Measurements from ENCODE around the gene JHY. TPM values are rescaled to one million over a fixed set of nuclear protein-coding genes. Genes with fewer than 3 reads are reported as not detected.

The JHY gene
- total RNA-seq, 1 donor from 2014 or later = 1.6 TPM

Other genes with a start within 250 kb of the JHY start
- gene UBASH3B, start 227.0 kb upstream of the JHY start, total RNA-seq = 13.9 TPM
- not detected for gene CRTAM, start 44.3 kb upstream of the JHY start, total RNA-seq
- gene BSX, start 99.1 kb downstream of the JHY start, total RNA-seq = not detected
- gene HSPA8, start 179.4 kb downstream of the JHY start, total RNA-seq = 681 TPM

Data from esophagus mucosa (tissue), 1 donor.